ENCODE data around the gene ECHDC1.

DNA sequence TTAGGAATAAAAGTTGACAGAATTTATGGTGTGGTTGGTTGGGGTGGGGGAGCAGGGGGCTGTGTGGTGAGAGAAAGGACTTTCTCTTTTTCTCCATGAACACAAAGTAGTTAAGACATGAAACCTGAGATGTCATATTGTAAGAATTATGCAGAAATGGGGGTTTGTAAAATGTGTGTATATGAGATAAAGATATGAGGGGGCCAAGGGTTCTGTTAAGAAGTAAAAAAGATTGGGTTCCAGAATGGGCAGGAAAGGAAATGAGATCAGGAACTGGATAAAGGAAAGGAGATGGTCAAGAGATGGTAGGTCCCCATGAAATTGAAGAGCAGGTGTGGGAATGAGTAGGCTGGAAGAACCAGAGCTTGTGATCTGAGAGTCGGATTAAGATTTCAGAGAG is 67.1 kb downstream of the ECHDC1 start:
- TF ChIP-seq CTCF (IDR thresholded peaks at IDR 0.05) (no peak), POLR2AphosphoS5 (IDR thresholded peaks at IDR 0.05) (no peak)
